ENCODE results near the gene RNF13.
"Not testable (repeated sequence)": the region's sequence is repeated elsewhere in the genome, so short reads cannot be mapped to it uniquely, and the experiment has no call there.

RNF13 gene

GRCh38 chr3:149983053-149983452 lies 170.0 kb downstream of the RNF13 start:
- not testable (repeated sequence) for H3K4ac ChIP-seq (ENCODE audit: low read depth, low read length); H4K91ac ChIP-seq (ENCODE audit: low read depth, low read length); H3K14ac ChIP-seq (ENCODE audit: low read length); H3K23ac ChIP-seq (ENCODE audit: low read length); H2AFZ ChIP-seq (ENCODE audit: insufficient read depth, low read length, poor library complexity); H3K4me1 ChIP-seq (ENCODE audit: control insufficient read depth in 1 of 2, insufficient read depth in 2 of 2, low read length in 2 of 2); H3K36me3 ChIP-seq (ENCODE audit: control insufficient read depth in 1 of 2, insufficient read depth in 2 of 2, low read length in 2 of 2); H3K27ac ChIP-seq (ENCODE audit: low read depth, low read length); H2BK120ac ChIP-seq (ENCODE audit: insufficient read depth, low read length, poor library complexity); H3K4me3 ChIP-seq (ENCODE audit: low read depth, low read length); H3K9me3 ChIP-seq (ENCODE audit: insufficient read depth, low read depth, low read length); DNase-seq; H2BK12ac ChIP-seq (ENCODE audit: low read length); H4K8ac ChIP-seq (ENCODE audit: low read depth, low read length); H3K4me2 ChIP-seq (ENCODE audit: low read length); H2AK5ac ChIP-seq (ENCODE audit: low read length); H3K79me1 ChIP-seq (ENCODE audit: low read length); H3K18ac ChIP-seq (ENCODE audit: low read length); H3K9ac ChIP-seq (ENCODE audit: low read length); H3K27me3 ChIP-seq (ENCODE audit: insufficient read depth, low read length); H2BK5ac ChIP-seq (ENCODE audit: low read depth, low read length, poor library complexity); H3K79me2 ChIP-seq (ENCODE audit: control insufficient read depth, insufficient read depth, low read length, poor library complexity); H4K12ac ChIP-seq (ENCODE audit: low read depth, low read length)
- no CpG with 5 or more reads among the region's 32 CpGs for WGBS (ENCODE audit: extremely low coverage, insufficient coverage, insufficient read length)

DNA sequence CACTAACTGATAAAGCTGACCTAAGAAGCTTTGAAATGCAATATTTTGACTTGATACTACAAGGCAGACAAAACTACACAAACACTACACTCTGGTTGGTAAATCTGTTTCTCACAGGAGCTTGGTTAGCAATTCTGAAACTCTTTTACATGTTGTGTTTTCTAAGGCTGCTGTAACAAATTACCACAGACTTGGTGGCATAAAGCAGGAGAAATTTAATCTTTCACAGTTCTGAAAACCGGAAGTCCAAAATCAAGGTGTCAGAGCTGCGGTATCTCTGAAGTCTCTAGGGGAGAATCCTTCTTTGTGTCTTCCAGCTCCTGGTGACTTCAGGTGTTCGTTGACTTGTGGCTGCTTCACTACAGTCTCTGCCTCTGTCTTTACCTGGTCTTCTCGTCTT lies 170.6 kb downstream of the RNF13 start:
- Histone ChIP-seq H3K36me3 (ENCODE audit: control insufficient read depth in 1 of 2, insufficient read depth in 2 of 2, low read length in 2 of 2) (no peaks in the 10 kb centered on the region), H3K79me1 (ENCODE audit: low read length) (no peaks in the 10 kb centered on the region), H3K9me3 (ENCODE audit: insufficient read depth, low read depth, low read length) (no peaks in the 10 kb centered on the region), H3K23ac (ENCODE audit: low read length) (no peak overlapping the region), H2BK5ac (ENCODE audit: low read depth, low read length, poor library complexity) (no peak overlapping the region), H3K9ac (ENCODE audit: low read length) (no peak overlapping the region), H3K4me2 (ENCODE audit: low read length) (no peak overlapping the region), H2AK5ac (ENCODE audit: low read length) (no peak overlapping the region), H4K91ac (ENCODE audit: low read depth, low read length) (no peak overlapping the region), H3K27ac (ENCODE audit: low read depth, low read length) (no peak overlapping the region), H4K8ac (ENCODE audit: low read depth, low read length) (no peak overlapping the region), H3K79me2 (ENCODE audit: control insufficient read depth, insufficient read depth, low read length, poor library complexity) (no peaks in the 10 kb centered on the region), H2BK12ac (ENCODE audit: low read length) (no peak overlapping the region), H2AFZ (ENCODE audit: insufficient read depth, low read length, poor library complexity) (no peak overlapping the region), H3K27me3 (ENCODE audit: insufficient read depth, low read length) (no peaks in the 10 kb centered on the region), H3K18ac (ENCODE audit: low read length) (no peak overlapping the region), H4K12ac (ENCODE audit: low read depth, low read length) (no peak overlapping the region), H3K4me3 (ENCODE audit: low read depth, low read length) (no peak overlapping the region), H3K14ac (ENCODE audit: low read length) (no peak overlapping the region), H3K4me1 (ENCODE audit: control insufficient read depth in 1 of 2, insufficient read depth in 2 of 2, low read length in 2 of 2) (no peaks in the 10 kb centered on the region), H2BK120ac (ENCODE audit: insufficient read depth, low read length, poor library complexity) (no peak overlapping the region), H3K4ac (ENCODE audit: low read depth, low read length) (no peak overlapping the region)
- WGBS (ENCODE audit: extremely low coverage, insufficient coverage, insufficient read length): no CpG with 5 or more reads among the region's 4 CpGs
- DNase-seq: no peak

- Histone ChIP-seq H3K4me3 (ENCODE audit: low read depth, low read length) (no peak overlapping the region), H4K12ac (ENCODE audit: low read depth, low read length) (no peak overlapping the region), H3K4ac (ENCODE audit: low read depth, low read length) (no peak overlapping the region), H4K91ac (ENCODE audit: low read depth, low read length) (no peak overlapping the region), H3K4me2 (ENCODE audit: low read length) (no peak overlapping the region), H2AFZ (ENCODE audit: insufficient read depth, low read length, poor library complexity) (no peak overlapping the region), H3K27ac (ENCODE audit: low read depth, low read length) (no peak overlapping the region), H3K79me2 (ENCODE audit: control insufficient read depth, insufficient read depth, low read length, poor library complexity) (no peaks in the 10 kb centered on the region), H3K18ac (ENCODE audit: low read length) (no peak overlapping the region), H4K8ac (ENCODE audit: low read depth, low read length) (no peak overlapping the region), H2BK5ac (ENCODE audit: low read depth, low read length, poor library complexity) (no peak overlapping the region), H3K79me1 (ENCODE audit: low read length) (no peaks in the 10 kb centered on the region), H3K36me3 (ENCODE audit: control insufficient read depth in 1 of 2, insufficient read depth in 2 of 2, low read length in 2 of 2) (no peaks in the 10 kb centered on the region), H2AK5ac (ENCODE audit: low read length) (no peak overlapping the region), H2BK120ac (ENCODE audit: insufficient read depth, low read length, poor library complexity) (no peak overlapping the region), H3K4me1 (ENCODE audit: control insufficient read depth in 1 of 2, insufficient read depth in 2 of 2, low read length in 2 of 2) (no peaks in the 10 kb centered on the region), H2BK12ac (ENCODE audit: low read length) (no peak overlapping the region), H3K9ac (ENCODE audit: low read length) (no peak overlapping the region), H3K23ac (ENCODE audit: low read length) (no peak overlapping the region), H3K9me3 (ENCODE audit: insufficient read depth, low read depth, low read length) (no peaks in the 10 kb centered on the region), H3K27me3 (ENCODE audit: insufficient read depth, low read length) (no peaks in the 10 kb centered on the region), H3K14ac (ENCODE audit: low read length) (no peak overlapping the region)
- DNase-seq: no peak
- no CpG with 5 or more reads among the region's 2 CpGs for WGBS (ENCODE audit: extremely low coverage, insufficient coverage, insufficient read length)
Measured at GRCh38 chr3:149989307-149989706, 176.3 kb downstream of the RNF13 start.

GRCh38 chr3:149990423-149990948 lies 177.5 kb downstream of the RNF13 start:
- Histone ChIP-seq H2BK12ac (ENCODE audit: low read length) (no peak overlapping the region), H3K23ac (ENCODE audit: low read length) (no peak overlapping the region), H2AK5ac (ENCODE audit: low read length) (no peak overlapping the region), H3K27me3 (ENCODE audit: insufficient read depth, low read length) (no peaks in the 10 kb centered on the region), H3K27ac (ENCODE audit: low read depth, low read length) (no peak overlapping the region), H4K8ac (ENCODE audit: low read depth, low read length) (no peak overlapping the region), H3K4me3 (ENCODE audit: low read depth, low read length) (no peak overlapping the region), H3K14ac (ENCODE audit: low read length) (no peak overlapping the region), H3K79me1 (ENCODE audit: low read length) (no peaks in the 10 kb centered on the region), H4K12ac (ENCODE audit: low read depth, low read length) (no peak overlapping the region), H3K4me2 (ENCODE audit: low read length) (no peak overlapping the region), H3K18ac (ENCODE audit: low read length) (no peak overlapping the region), H2BK5ac (ENCODE audit: low read depth, low read length, poor library complexity) (no peak overlapping the region), H2AFZ (ENCODE audit: insufficient read depth, low read length, poor library complexity) (no peak overlapping the region), H3K36me3 (ENCODE audit: control insufficient read depth in 1 of 2, insufficient read depth in 2 of 2, low read length in 2 of 2) (no peaks in the 10 kb centered on the region), H2BK120ac (ENCODE audit: insufficient read depth, low read length, poor library complexity) (no peak overlapping the region), H3K9ac (ENCODE audit: low read length) (no peak overlapping the region), H3K79me2 (ENCODE audit: control insufficient read depth, insufficient read depth, low read length, poor library complexity) (no peaks in the 10 kb centered on the region), H3K9me3 (ENCODE audit: insufficient read depth, low read depth, low read length) (no peaks in the 10 kb centered on the region), H4K91ac (ENCODE audit: low read depth, low read length) (no peak overlapping the region), H3K4ac (ENCODE audit: low read depth, low read length) (no peak overlapping the region), H3K4me1 (ENCODE audit: control insufficient read depth in 1 of 2, insufficient read depth in 2 of 2, low read length in 2 of 2) (no peaks in the 10 kb centered on the region)
- WGBS (ENCODE audit: extremely low coverage, insufficient coverage, insufficient read length): no CpG with 5 or more reads among the region's 1 CpG
- DNase-seq: no peak

Data from trophoblast cell (in vitro differentiated cells and primary cell).